Trophoblast cell (in vitro differentiated cells and primary cell): ENCODE results near the gene CCDC82.

Experiments
- DNase-seq, 2 donors: peaks; one replicate each; pipeline ENCODE4 v3.0.0-alpha.2; 2016
- H2AFZ ChIP-seq: 2 replicates; pipeline ENCODE4 v1.6.1; 2013; ENCODE audit warnings: low read length, moderate library complexity, mild to moderate bottlenecking; ENCODE audit not compliant: insufficient read depth, poor library complexity
- H2AK5ac ChIP-seq: 2 replicates; pipeline ENCODE4 v1.6.1; 2013; ENCODE audit warnings: mild to moderate bottlenecking, low read length
- H2BK120ac ChIP-seq: 2 replicates; pipeline ENCODE4 v1.6.1; 2013; ENCODE audit warnings: low read length, mild to moderate bottlenecking, moderate library complexity; ENCODE audit not compliant: insufficient read depth, poor library complexity
- H2BK12ac ChIP-seq: 2 replicates; pipeline ENCODE4 v1.6.1; 2013; ENCODE audit warnings: mild to moderate bottlenecking, low read length, moderate library complexity
- H2BK5ac ChIP-seq: 2 replicates; pipeline ENCODE4 v1.6.1; 2013; ENCODE audit warnings: low read length, low read depth, moderate library complexity, mild to moderate bottlenecking; ENCODE audit not compliant: poor library complexity
- H3K14ac ChIP-seq: 2 replicates; pipeline ENCODE4 v1.6.1; 2013; ENCODE audit warnings: mild to moderate bottlenecking, low read length
- H3K18ac ChIP-seq: 2 replicates; pipeline ENCODE4 v1.6.1; 2013; ENCODE audit warnings: mild to moderate bottlenecking, low read length
- H3K23ac ChIP-seq: 2 replicates; pipeline ENCODE4 v1.6.1; 2013; ENCODE audit warnings: low read length
- H3K27ac ChIP-seq: 2 replicates; pipeline ENCODE4 v1.5.1; 2013; ENCODE audit warnings: low read depth, mild to moderate bottlenecking, inconsistent platforms, low read length, moderate library complexity
- H3K27me3 ChIP-seq: 2 replicates; pipeline ENCODE4 v1.6.1; 2013; ENCODE audit warnings: inconsistent platforms, mild to moderate bottlenecking, low read length, moderate library complexity; ENCODE audit not compliant: insufficient read depth
- H3K36me3 ChIP-seq, 2 experiments: 1 replicate in 1 of 2; 2 replicates in 1 of 2; pipeline ENCODE4 v1.6.1; 2013; ENCODE audit warnings: low read length in 2 of 2, mild to moderate bottlenecking in 2 of 2, moderate library complexity in 1 of 2; ENCODE audit not compliant: insufficient read depth in 2 of 2, control insufficient read depth in 1 of 2
- H3K4ac ChIP-seq: 2 replicates; pipeline ENCODE4 v1.6.1; 2013; ENCODE audit warnings: low read depth, mild to moderate bottlenecking, low read length, moderate library complexity
- H3K4me1 ChIP-seq, 2 experiments: 1 replicate in 1 of 2; 2 replicates in 1 of 2; pipeline ENCODE4 v1.6.1; 2013; ENCODE audit warnings: low read length in 2 of 2, mild to moderate bottlenecking in 2 of 2, moderate library complexity in 1 of 2; ENCODE audit not compliant: insufficient read depth in 2 of 2, control insufficient read depth in 1 of 2
- H3K4me2 ChIP-seq: 2 replicates; pipeline ENCODE4 v1.6.1; 2013; ENCODE audit warnings: inconsistent platforms, mild to moderate bottlenecking, low read length, moderate library complexity
- H3K4me3 ChIP-seq: 2 replicates; pipeline ENCODE4 v1.5.1; 2013; ENCODE audit warnings: mild to moderate bottlenecking, low read depth, low read length, inconsistent platforms
- H3K79me1 ChIP-seq: one replicate; pipeline ENCODE4 v1.6.1; 2013; ENCODE audit warnings: low read length
- H3K79me2 ChIP-seq: 2 replicates; pipeline ENCODE4 v1.6.1; 2013; ENCODE audit warnings: low read length, mild to moderate bottlenecking; ENCODE audit not compliant: control insufficient read depth, insufficient read depth, poor library complexity
- H3K9ac ChIP-seq: 2 replicates; pipeline ENCODE4 v1.6.1; 2013; ENCODE audit warnings: mild to moderate bottlenecking, low read length
- H3K9me3 ChIP-seq: 2 replicates; pipeline ENCODE4 v1.6.1; 2013; ENCODE audit warnings: low read depth, mild to moderate bottlenecking, control low read depth, inconsistent platforms, low read length; ENCODE audit not compliant: insufficient read depth
- H4K12ac ChIP-seq: 2 replicates; pipeline ENCODE4 v1.6.1; 2013; ENCODE audit warnings: low read depth, mild to moderate bottlenecking, low read length, moderate library complexity
- H4K8ac ChIP-seq: 2 replicates; pipeline ENCODE4 v1.6.1; 2013; ENCODE audit warnings: low read depth, mild to moderate bottlenecking, low read length, moderate library complexity
- H4K91ac ChIP-seq: one replicate; pipeline ENCODE4 v1.6.1; 2013; ENCODE audit warnings: low read depth, mild to moderate bottlenecking, low read length, moderate library complexity
- WGBS: extraction: QIAGEN DNeasy Blood & Tissue Kit; methylation state at CpG from one replicate; pipeline ENCODE4 v1.1.7; 2013; ENCODE audit warnings: missing lambda C conversion rate; ENCODE audit not compliant: insufficient read length, insufficient coverage; ENCODE audit errors: extremely low coverage; 5-methylcytosine and 5-hydroxymethylcytosine counted together

Gene CCDC82

GRCh38 chr11:96384156-96384555 lies 5.6 kb downstream of the CCDC82 start:
- H2BK5ac ChIP-seq, result no peak overlapping the region

GRCh38 chr11:96376796-96377195 lies 12.9 kb downstream of the CCDC82 start:
- H2BK5ac ChIP-seq, result no peak overlapping the region
- no CpG with 5 or more reads among the region's 1 CpG for WGBS
- no peak overlapping the region for H3K27ac ChIP-seq
- H3K18ac ChIP-seq, result no peak overlapping the region
- H3K79me1 ChIP-seq, result no peaks in the 10 kb centered on the region
- H3K79me2 ChIP-seq, result no peaks in the 10 kb centered on the region
- H3K4me2 ChIP-seq, result no peak overlapping the region
- H3K4me3 ChIP-seq, result no peak overlapping the region
- H3K23ac ChIP-seq, result no peak overlapping the region
- H4K91ac ChIP-seq, result no peak overlapping the region
- H3K36me3 ChIP-seq, result peaks cover 0 to 2% of the 10 kb centered on the region in 2 experiments
- H4K8ac ChIP-seq, result no peak overlapping the region
- no peak overlapping the region for H2AFZ ChIP-seq
- no peaks in the 10 kb centered on the region for H3K27me3 ChIP-seq
- H3K4me1 ChIP-seq, result no peaks in the 10 kb centered on the region
- no peak overlapping the region for H4K12ac ChIP-seq
- no peak overlapping the region for H3K9ac ChIP-seq
- no peak overlapping the region for H3K14ac ChIP-seq
- H2AK5ac ChIP-seq, result no peak overlapping the region
- H3K4ac ChIP-seq, result no peak overlapping the region
- peak; percentile 80 to 92 for DNase-seq
- H2BK12ac ChIP-seq, result no peak overlapping the region
- no peak overlapping the region for H2BK120ac ChIP-seq
- no peaks in the 10 kb centered on the region for H3K9me3 ChIP-seq

More at GRCh38 chr11:96384156-96384555, 5.6 kb downstream of the CCDC82 start:
- H3K79me1 ChIP-seq, result peaks cover under 1% of the 10 kb centered on the region
- no peak overlapping the region for H2BK12ac ChIP-seq
- H3K23ac ChIP-seq, result no peak overlapping the region
- H3K4me3 ChIP-seq, result no peak overlapping the region
- no peak overlapping the region for H2BK120ac ChIP-seq
- H4K12ac ChIP-seq, result no peak overlapping the region
- H3K14ac ChIP-seq, result no peak overlapping the region
- no CpG with 5 or more reads among the region's 3 CpGs for WGBS
- no peak for DNase-seq
- no peaks in the 10 kb centered on the region for H3K79me2 ChIP-seq
- H3K9ac ChIP-seq, result no peak overlapping the region
- no peak overlapping the region for H4K8ac ChIP-seq
- H2AK5ac ChIP-seq, result no peak overlapping the region
- H3K4me2 ChIP-seq, result no peak overlapping the region
- H3K27ac ChIP-seq, result no peak overlapping the region
- H3K4me1 ChIP-seq, result no peaks in the 10 kb centered on the region
- H3K4ac ChIP-seq, result no peak overlapping the region
- H4K91ac ChIP-seq, result no peak overlapping the region
- H3K18ac ChIP-seq, result no peak overlapping the region
- H3K9me3 ChIP-seq, result no peaks in the 10 kb centered on the region
- H2AFZ ChIP-seq, result no peak overlapping the region
- H3K27me3 ChIP-seq, result no peaks in the 10 kb centered on the region
- peaks cover 0 to 2% of the 10 kb centered on the region in 2 experiments for H3K36me3 ChIP-seq

DNA sequence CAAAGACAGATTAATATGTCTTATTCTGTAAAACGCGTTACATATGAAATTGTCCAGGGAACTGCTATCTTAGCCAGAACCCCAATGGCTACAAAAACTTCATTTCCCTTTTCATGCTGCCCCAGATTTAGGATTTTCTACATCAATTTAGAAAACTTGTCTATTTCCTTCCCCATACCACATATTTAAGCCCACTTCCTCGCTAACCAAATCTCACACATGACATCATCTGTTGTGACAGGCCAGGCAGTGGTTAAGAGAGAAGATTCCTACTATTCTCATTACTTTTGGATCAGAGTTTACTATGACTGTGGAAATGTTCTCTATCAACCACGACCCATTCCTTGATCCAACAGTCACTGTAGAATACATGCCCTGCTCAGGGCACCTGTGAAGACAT lies 15.9 kb downstream of the CCDC82 start:
- no peak overlapping the region for H2BK12ac ChIP-seq
- peaks cover 0 to 4% of the 10 kb centered on the region in 2 experiments for H3K36me3 ChIP-seq
- no peak overlapping the region for H4K8ac ChIP-seq
- no peaks in the 10 kb centered on the region for H3K27me3 ChIP-seq
- no peak overlapping the region for H3K14ac ChIP-seq
- H2BK120ac ChIP-seq, result no peak overlapping the region
- H3K9ac ChIP-seq, result no peak overlapping the region
- no peak overlapping the region for H3K4me2 ChIP-seq
- no peaks in the 10 kb centered on the region for H3K4me1 ChIP-seq
- no peak overlapping the region for H4K91ac ChIP-seq
- DNase-seq, result no peak
- H3K4ac ChIP-seq, result no peak overlapping the region
- no peak overlapping the region for H2BK5ac ChIP-seq
- H3K27ac ChIP-seq, result no peak overlapping the region
- H4K12ac ChIP-seq, result no peak overlapping the region
- no peak overlapping the region for H3K23ac ChIP-seq
- no peaks in the 10 kb centered on the region for H3K9me3 ChIP-seq
- H2AK5ac ChIP-seq, result no peak overlapping the region
- WGBS, result no CpG with 5 or more reads among the region's 4 CpGs
- no peaks in the 10 kb centered on the region for H3K79me1 ChIP-seq
- no peak overlapping the region for H2AFZ ChIP-seq
- H3K79me2 ChIP-seq, result no peaks in the 10 kb centered on the region
- H3K18ac ChIP-seq, result no peak overlapping the region
- H3K4me3 ChIP-seq, result no peak overlapping the region

DNA sequence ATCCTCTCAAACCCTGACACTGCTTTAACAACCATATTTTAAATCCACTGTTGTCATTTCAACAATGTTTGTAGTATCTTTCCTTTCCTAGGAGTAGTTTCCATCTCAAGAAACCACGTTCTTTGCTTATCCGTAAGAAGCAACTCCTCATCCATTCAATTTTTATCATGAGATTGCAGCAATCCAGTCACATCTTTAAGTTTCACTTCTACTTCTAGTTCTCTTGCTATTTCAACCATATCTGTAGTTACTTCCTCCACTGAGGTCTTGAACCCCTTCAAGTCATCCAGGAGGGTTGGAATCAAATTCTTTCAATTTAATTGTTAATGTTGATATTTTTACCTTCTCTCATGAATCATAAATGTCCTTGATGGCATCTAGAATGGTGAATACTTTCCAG lies 22.4 kb downstream of the CCDC82 start:
- H3K4ac ChIP-seq, result no peak overlapping the region
- H2AK5ac ChIP-seq, result no peak overlapping the region
- WGBS, result no CpG with 5 or more reads among the region's 2 CpGs
- H3K4me3 ChIP-seq, result no peak overlapping the region
- H3K18ac ChIP-seq, result no peak overlapping the region
- no peak overlapping the region for H2BK12ac ChIP-seq
- H2AFZ ChIP-seq, result no peak overlapping the region
- no peak overlapping the region for H4K91ac ChIP-seq
- H3K4me2 ChIP-seq, result no peak overlapping the region
- no peaks in the 10 kb centered on the region for H3K4me1 ChIP-seq
- H2BK120ac ChIP-seq, result no peak overlapping the region
- H3K27me3 ChIP-seq, result no peaks in the 10 kb centered on the region
- H3K36me3 ChIP-seq, result peaks cover 5 to 7% of the 10 kb centered on the region in 2 experiments
- peaks cover 2% of the 10 kb centered on the region for H3K9me3 ChIP-seq
- H4K12ac ChIP-seq, result no peak overlapping the region
- no peak overlapping the region for H4K8ac ChIP-seq
- H2BK5ac ChIP-seq, result no peak overlapping the region
- H3K79me2 ChIP-seq, result no peaks in the 10 kb centered on the region
- no peak overlapping the region for H3K27ac ChIP-seq
- H3K9ac ChIP-seq, result no peak overlapping the region
- DNase-seq, result no peak
- no peaks in the 10 kb centered on the region for H3K79me1 ChIP-seq
- no peak overlapping the region for H3K23ac ChIP-seq
- no peak overlapping the region for H3K14ac ChIP-seq
